ENCODE measurements around the gene NRSN2. TPM values are rescaled to one million over a fixed set of nuclear protein-coding genes. Genes with fewer than 3 reads are reported as not detected.

The NRSN2 gene
- 48.1 to 63.4 TPM (median 61.6 TPM) in 5 replicates for total RNA-seq (2022; extraction: Qiagen RNA extraction; ENCODE audit: low read depth)

GRCh38 chr20:346640-347316, at the start of gene NRSN2:
NRSN2 (plus strand) TSS chr20:347111; CDS start chr20:349644, 2,533 bp downstream.

DNA sequence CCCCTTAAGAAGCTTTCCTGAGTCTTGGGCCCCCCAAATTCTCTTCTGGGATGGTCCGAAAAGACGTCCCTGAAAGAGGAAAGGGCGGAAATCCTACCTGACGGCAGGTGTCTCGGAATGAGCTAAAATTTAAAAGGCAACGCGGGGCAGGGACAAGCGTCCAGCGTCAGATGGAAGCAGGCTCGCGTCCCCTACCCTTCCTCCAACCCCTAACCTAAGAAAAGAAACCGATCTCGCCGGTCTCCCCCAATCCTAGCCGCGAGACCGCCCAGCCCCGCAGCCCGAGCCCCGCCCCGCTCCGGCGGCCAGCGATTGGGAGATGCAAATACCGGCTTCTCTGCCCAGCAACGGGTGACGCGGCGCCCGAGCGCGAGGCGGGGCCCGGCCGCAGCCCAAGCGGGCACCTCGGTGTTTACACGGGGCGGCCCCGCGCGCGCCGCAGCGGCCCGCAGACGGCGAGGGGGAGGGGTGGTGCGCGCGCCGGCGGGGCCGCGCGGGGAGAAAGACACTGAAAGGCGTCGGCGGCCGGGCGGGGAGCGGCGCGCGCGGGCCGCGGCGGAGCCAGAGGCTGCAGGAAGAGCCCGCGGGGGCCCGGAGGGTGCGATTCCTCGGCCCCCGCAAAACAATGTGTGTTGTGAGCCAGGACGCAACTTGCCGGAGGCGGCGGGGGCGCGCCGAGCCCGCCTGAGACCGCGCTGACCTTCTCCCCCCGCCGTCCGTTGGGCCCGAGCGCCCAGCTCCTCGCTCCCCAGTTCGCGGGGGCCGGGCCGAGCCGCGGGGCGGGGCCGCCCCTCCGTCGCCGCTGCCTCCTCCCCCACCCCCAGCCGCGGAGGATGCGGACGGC, 21.6 kb upstream of the NRSN2 start, which contains the start of gene SOX12:
Gene SOX12 (plus strand): TSS at position 508 of the 844 bp plus-strand sequence. CDS start 373 bp downstream, outside the sequence.

Other genes starting within 250 kb of the NRSN2 start
- not detected in 5 replicates for gene DEFB126, start 204.5 kb upstream of the NRSN2 start, total RNA-seq (2022; extraction: Qiagen RNA extraction; ENCODE audit: low read depth)
- gene DEFB127, start 189.7 kb upstream of the NRSN2 start, total RNA-seq (2022; extraction: Qiagen RNA extraction; ENCODE audit: low read depth) = not detected in 5 replicates
- gene DEFB128, start 157.4 kb upstream of the NRSN2 start, total RNA-seq (2022; extraction: Qiagen RNA extraction; ENCODE audit: low read depth) = not detected in 5 replicates
- gene DEFB129, start 119.9 kb upstream of the NRSN2 start, total RNA-seq (2022; extraction: Qiagen RNA extraction; ENCODE audit: low read depth) = not detected in 5 replicates
- not detected in 5 replicates for gene DEFB132, start 89.4 kb upstream of the NRSN2 start, total RNA-seq (2022; extraction: Qiagen RNA extraction; ENCODE audit: low read depth)
- 10.3 to 11.9 TPM (median 11.8 TPM) in 5 replicates for gene C20orf96, start 56.4 kb upstream of the NRSN2 start, total RNA-seq (2022; extraction: Qiagen RNA extraction; ENCODE audit: low read depth)
- gene ZCCHC3, start 49.5 kb upstream of the NRSN2 start, total RNA-seq (2022; extraction: Qiagen RNA extraction; ENCODE audit: low read depth) = 17.4 to 22.4 TPM (median 21.7 TPM) in 5 replicates
- 18.8 to 25.4 TPM (median 23.4 TPM) in 5 replicates for gene SOX12, start 21.6 kb upstream of the NRSN2 start, total RNA-seq (2022; extraction: Qiagen RNA extraction; ENCODE audit: low read depth)
- 44.2 to 57.2 TPM (median 55.0 TPM) in 5 replicates for gene TRIB3, start 33.6 kb downstream of the NRSN2 start, total RNA-seq (2022; extraction: Qiagen RNA extraction; ENCODE audit: low read depth)
- 107 to 139 TPM (median 134 TPM) in 5 replicates for gene RBCK1, start 61.2 kb downstream of the NRSN2 start, total RNA-seq (2022; extraction: Qiagen RNA extraction; ENCODE audit: low read depth)
- gene TBC1D20, start 115.4 kb downstream of the NRSN2 start, total RNA-seq (2022; extraction: Qiagen RNA extraction; ENCODE audit: low read depth) = 30.3 to 36.7 TPM (median 34.4 TPM) in 5 replicates
- gene CSNK2A1, start 196.7 kb downstream of the NRSN2 start, total RNA-seq (2022; extraction: Qiagen RNA extraction; ENCODE audit: low read depth) = 130 to 167 TPM (median 147 TPM) in 5 replicates